Natural killer cell (primary cell): ENCODE results near the gene TSKS. TPM values are rescaled to one million over a fixed set of nuclear protein-coding genes. Genes with fewer than 3 reads are reported as not detected.

Experiments
- ATAC-seq, 3 donors: fragments of 150-1000 bp in 2 of 3; fragments of 200-7000 bp in 1 of 3; cut with Tn5 transposase; 1 replicate in 1 of 3; 2 replicates in 2 of 3; pipeline ENCODE4 v1.10.0; 2021; ENCODE audit warnings: mild to moderate bottlenecking in 2 of 3, moderate library complexity in 2 of 3
- DNase-seq, 2 donors: peaks; one replicate each; pipeline versions ENCODE4 v3.0.0 to v3.0.0-alpha.2; 2013 to 2021; ENCODE audit warnings: mixed read lengths in 1 of 2
- H3K27ac ChIP-seq: one replicate; pipeline ENCODE4 v1.5.1; 2013; ENCODE audit warnings: mild to moderate bottlenecking, low read length
- H3K27me3 ChIP-seq: one replicate; pipeline ENCODE4 v1.6.1; 2013; ENCODE audit warnings: low read length; ENCODE audit not compliant: control insufficient read depth, insufficient read depth
- H3K36me3 ChIP-seq: one replicate; pipeline ENCODE4 v1.6.1; 2013; ENCODE audit warnings: low read length; ENCODE audit not compliant: control insufficient read depth, insufficient read depth
- H3K4me1 ChIP-seq: one replicate; pipeline ENCODE4 v1.6.1; 2013; ENCODE audit warnings: low read length; ENCODE audit not compliant: control insufficient read depth, insufficient read depth
- H3K4me3 ChIP-seq: one replicate; pipeline ENCODE4 v1.5.1; 2013; ENCODE audit warnings: low read length
- H3K9me3 ChIP-seq: one replicate; pipeline ENCODE4 v1.6.1; 2013; ENCODE audit warnings: low read length; ENCODE audit not compliant: control insufficient read depth, insufficient read depth
- H3K27ac Mint-ChIP-seq, 2 donors: one replicate each; pipeline ENCODE4 v1.8.0; 2022; ENCODE audit warnings: mild to moderate bottlenecking in 2 of 2, mixed read lengths in 2 of 2, moderate library complexity in 1 of 2
- H3K27me3 Mint-ChIP-seq, 2 donors: one replicate each; pipeline ENCODE4 v1.8.0; 2022; ENCODE audit warnings: low read depth in 2 of 2, mixed read lengths in 2 of 2
- H3K36me3 Mint-ChIP-seq: one replicate; pipeline ENCODE4 v1.8.0; 2022; ENCODE audit warnings: mixed read lengths
- H3K4me1 Mint-ChIP-seq, 2 donors: one replicate each; pipeline ENCODE4 v1.8.0; 2022; ENCODE audit warnings: mixed read lengths in 2 of 2
- H3K4me3 Mint-ChIP-seq: one replicate; pipeline ENCODE4 v1.8.0; 2022; ENCODE audit warnings: mild to moderate bottlenecking, moderate library complexity, mixed read lengths
- H3K9me3 Mint-ChIP-seq, 2 donors: one replicate each; pipeline ENCODE4 v1.8.0; 2022; ENCODE audit warnings: mixed read lengths in 2 of 2
- WGBS: methylation state at CpG from one replicate; pipeline ENCODE4 v1.1.7; 2013; ENCODE audit warnings: missing lambda C conversion rate; ENCODE audit not compliant: insufficient coverage; 5-methylcytosine and 5-hydroxymethylcytosine counted together
- intact Hi-C: fragments of 100-400 bp; cut with micrococcal nuclease; formaldehyde crosslinking; loops from one replicate; pipeline ENCODE4 v1.14.2; 2022
- total RNA-seq, 4 donors: library from RNA; stranded (reverse); fragments of 120-200 nt in 1 of 4; gene quantifications; one replicate each; pipeline versions ENCODE4 v1.2.3 to v1.2.4, GENCODE V29; 2013 to 2022
- TF ChIP-seq, protein P1 (sequence below): fragments of 200-600 bp; IDR thresholded peaks from one replicate; pipeline ENCODE4 v1.8.0; 2022; ENCODE audit warnings: antibody characterized with exemption

Gene TSKS
- total RNA-seq, 3 donors from 2014 or later (not counting 1 experiment from before 2014, with no cell fraction given): 0.35 to 2.4 (median 1.7) TPM

DNA sequence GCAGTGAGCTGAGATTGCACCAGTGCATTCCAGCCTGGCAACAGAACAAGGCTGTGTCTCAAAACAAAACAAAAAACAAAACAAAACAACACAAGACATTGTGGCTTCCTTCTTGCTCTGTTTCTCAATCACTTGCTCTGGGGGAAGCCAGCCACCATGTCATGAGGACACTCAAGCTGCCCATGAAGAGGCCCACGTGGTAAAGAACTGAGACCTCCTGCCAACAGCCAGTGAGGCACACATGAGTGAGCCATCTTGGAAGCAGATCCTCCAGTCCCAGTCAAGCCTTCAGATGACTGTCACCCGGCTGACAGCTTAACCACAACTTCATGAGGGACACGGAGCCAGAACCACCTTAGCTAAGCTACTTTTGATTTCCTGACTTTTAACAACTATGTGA lies 47.0 kb downstream of the TSKS start:
- ATAC-seq (no peak), DNase-seq (no peak)
- TF ChIP-seq, protein P1, sequence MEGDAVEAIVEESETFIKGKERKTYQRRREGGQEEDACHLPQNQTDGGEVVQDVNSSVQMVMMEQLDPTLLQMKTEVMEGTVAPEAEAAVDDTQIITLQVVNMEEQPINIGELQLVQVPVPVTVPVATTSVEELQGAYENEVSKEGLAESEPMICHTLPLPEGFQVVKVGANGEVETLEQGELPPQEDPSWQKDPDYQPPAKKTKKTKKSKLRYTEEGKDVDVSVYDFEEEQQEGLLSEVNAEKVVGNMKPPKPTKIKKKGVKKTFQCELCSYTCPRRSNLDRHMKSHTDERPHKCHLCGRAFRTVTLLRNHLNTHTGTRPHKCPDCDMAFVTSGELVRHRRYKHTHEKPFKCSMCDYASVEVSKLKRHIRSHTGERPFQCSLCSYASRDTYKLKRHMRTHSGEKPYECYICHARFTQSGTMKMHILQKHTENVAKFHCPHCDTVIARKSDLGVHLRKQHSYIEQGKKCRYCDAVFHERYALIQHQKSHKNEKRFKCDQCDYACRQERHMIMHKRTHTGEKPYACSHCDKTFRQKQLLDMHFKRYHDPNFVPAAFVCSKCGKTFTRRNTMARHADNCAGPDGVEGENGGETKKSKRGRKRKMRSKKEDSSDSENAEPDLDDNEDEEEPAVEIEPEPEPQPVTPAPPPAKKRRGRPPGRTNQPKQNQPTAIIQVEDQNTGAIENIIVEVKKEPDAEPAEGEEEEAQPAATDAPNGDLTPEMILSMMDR: no peak
- no peaks in the 10 kb centered on the region for H3K9me3 Mint-ChIP-seq
- intact Hi-C loops: loop anchor here (2.0 kb wide), 1 partner anchor 51 kb away; the partner anchor contains the start of gene AP2A1
- Histone ChIP-seq H3K9me3 (no peaks in the 10 kb centered on the region), H3K4me1 (peaks cover 16% of the 10 kb centered on the region), H3K36me3 (no peaks in the 10 kb centered on the region), H3K27ac (no peak overlapping the region), H3K4me3 (no peak overlapping the region), H3K27me3 (no peaks in the 10 kb centered on the region)
- peaks cover 0 to 4% of the 10 kb centered on the region in 2 donors for H3K27me3 Mint-ChIP-seq
- no peaks in the 10 kb centered on the region for H3K36me3 Mint-ChIP-seq
- H3K4me1 Mint-ChIP-seq: peaks cover 8 to 13% of the 10 kb centered on the region in 2 donors
- 61% methylated on average over 2 of the region's 3 CpGs for WGBS
- no peak overlapping the region for H3K27ac Mint-ChIP-seq
- no peak overlapping the region for H3K4me3 Mint-ChIP-seq

DNA sequence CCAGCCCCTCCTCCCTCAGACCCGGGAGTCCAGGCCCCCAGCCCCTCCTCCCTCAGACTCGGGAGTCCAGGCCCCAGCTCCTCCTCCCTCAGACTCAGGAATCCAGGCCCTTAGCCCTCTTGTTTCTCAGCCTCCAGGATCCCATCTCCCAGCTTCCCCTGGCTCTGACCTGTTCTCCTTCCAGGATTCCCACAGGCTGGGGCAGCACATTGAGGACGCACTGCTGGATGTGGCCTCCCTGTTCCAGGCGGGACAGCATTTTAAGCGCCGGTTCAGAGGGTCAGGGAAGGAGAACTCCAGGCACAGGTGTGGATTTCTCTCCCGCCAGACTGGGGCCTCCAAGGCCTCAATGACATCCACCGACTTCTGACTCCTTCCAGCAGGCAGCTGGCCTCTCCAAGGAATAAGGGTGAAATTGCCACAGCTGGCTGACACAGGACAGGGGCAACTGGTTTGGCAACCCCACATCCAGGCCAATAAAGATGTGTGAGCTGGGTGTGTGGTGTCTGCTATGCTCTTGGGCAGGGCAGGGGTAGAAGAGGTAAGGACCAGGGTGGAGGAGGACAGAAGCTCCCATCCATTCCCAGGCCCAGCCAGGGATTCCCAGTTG lies 49.8 kb downstream of the TSKS start:
- intact Hi-C loops: no loop called here
- Mint-ChIP-seq H3K27me3 (peaks cover 4 to 7% of the 10 kb centered on the region in 2 donors), H3K36me3 (no peaks in the 10 kb centered on the region), H3K4me1 (peaks cover 8 to 13% of the 10 kb centered on the region in 2 donors), H3K4me3 (no peak overlapping the region), H3K9me3 (no peaks in the 10 kb centered on the region), H3K27ac (no peak overlapping the region)
- H3K4me3 ChIP-seq: no peak overlapping the region
- H3K4me1 ChIP-seq: peaks cover 16% of the 10 kb centered on the region
- H3K36me3 ChIP-seq: no peaks in the 10 kb centered on the region
- TF ChIP-seq, protein P1: no peak
- H3K27ac ChIP-seq: no peak overlapping the region
- no peaks in the 10 kb centered on the region for H3K9me3 ChIP-seq
- WGBS: 97% methylated on average over 8 of the region's 8 CpGs
- no peak for DNase-seq
- H3K27me3 ChIP-seq: no peaks in the 10 kb centered on the region
- no peak for ATAC-seq

DNA sequence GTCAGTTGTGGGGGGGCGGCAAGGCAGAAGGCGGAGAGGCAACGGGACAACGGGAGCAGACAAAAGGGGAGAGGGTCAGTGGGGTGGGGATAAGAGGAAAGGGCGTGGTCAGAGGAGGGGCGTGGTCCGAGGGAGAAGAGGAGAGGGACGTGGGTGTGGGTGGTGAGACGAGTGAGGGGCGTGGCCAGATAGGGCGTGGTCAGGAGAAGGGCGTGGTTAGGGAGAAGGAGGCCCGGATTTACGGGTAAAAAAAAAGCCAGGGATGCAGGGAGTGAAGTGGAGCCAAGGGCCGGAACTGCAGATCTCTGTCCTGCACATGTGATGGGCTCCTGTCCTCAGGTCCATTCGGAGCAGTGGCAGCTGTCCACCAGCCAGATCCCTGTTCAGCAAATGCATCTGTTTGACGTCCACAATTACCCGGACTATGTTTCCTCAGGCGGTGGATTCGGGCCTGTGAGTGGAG lies 50.7 kb downstream of the TSKS start:
- TF ChIP-seq, protein P1: no peak
- H3K9me3 ChIP-seq: no peaks in the 10 kb centered on the region
- Mint-ChIP-seq H3K9me3 (no peaks in the 10 kb centered on the region), H3K4me3 (no peak overlapping the region), H3K27me3 (peaks cover 4 to 7% of the 10 kb centered on the region in 2 donors), H3K4me1 (peaks cover 4 to 8% of the 10 kb centered on the region in 2 donors), H3K27ac (no peak overlapping the region), H3K36me3 (no peaks in the 10 kb centered on the region)
- peaks cover 7% of the 10 kb centered on the region for H3K4me1 ChIP-seq
- H3K27ac ChIP-seq: no peak overlapping the region
- ATAC-seq: no peak
- H3K36me3 ChIP-seq: no peaks in the 10 kb centered on the region
- H3K4me3 ChIP-seq: no peak overlapping the region
- 86% methylated on average over 20 of the region's 20 CpGs for WGBS
- DNase-seq: no peak
- intact Hi-C loops: no loop called here
- H3K27me3 ChIP-seq: no peaks in the 10 kb centered on the region
